PC-3 (cell line): Measurements from ENCODE around the gene PI4K2A.

Source experiments
- EZH2 ChIP-seq: fragments of 300-600 bp; sonication (generic); IDR thresholded peaks from one replicate; pipeline ENCODE4 v1.6.1; 2017; ENCODE audit warnings: antibody characterized with exemption, mild to moderate bottlenecking, low read length; ENCODE audit not compliant: unreplicated experiment
- TF ChIP-seq, protein P1 (sequence below): fragments of 300-600 bp; sonication (generic); conservative IDR thresholded peaks from 2 replicates; pipeline ENCODE4 v1.5.1; 2017; ENCODE audit warnings: antibody characterized with exemption, low read depth, mild to moderate bottlenecking, low read length

GRCh38 chr10:97599272-97599619 is 41.2 kb upstream of the PI4K2A start:
- TF ChIP-seq, protein P1, sequence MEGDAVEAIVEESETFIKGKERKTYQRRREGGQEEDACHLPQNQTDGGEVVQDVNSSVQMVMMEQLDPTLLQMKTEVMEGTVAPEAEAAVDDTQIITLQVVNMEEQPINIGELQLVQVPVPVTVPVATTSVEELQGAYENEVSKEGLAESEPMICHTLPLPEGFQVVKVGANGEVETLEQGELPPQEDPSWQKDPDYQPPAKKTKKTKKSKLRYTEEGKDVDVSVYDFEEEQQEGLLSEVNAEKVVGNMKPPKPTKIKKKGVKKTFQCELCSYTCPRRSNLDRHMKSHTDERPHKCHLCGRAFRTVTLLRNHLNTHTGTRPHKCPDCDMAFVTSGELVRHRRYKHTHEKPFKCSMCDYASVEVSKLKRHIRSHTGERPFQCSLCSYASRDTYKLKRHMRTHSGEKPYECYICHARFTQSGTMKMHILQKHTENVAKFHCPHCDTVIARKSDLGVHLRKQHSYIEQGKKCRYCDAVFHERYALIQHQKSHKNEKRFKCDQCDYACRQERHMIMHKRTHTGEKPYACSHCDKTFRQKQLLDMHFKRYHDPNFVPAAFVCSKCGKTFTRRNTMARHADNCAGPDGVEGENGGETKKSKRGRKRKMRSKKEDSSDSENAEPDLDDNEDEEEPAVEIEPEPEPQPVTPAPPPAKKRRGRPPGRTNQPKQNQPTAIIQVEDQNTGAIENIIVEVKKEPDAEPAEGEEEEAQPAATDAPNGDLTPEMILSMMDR: no peak
- TF ChIP-seq EZH2: no peak
